ENCODE measurements around the gene RAB12.
"Not testable (repeated sequence)": the region's sequence is repeated elsewhere in the genome, so short reads cannot be mapped to it uniquely, and the experiment has no call there.

RAB12 gene

DNA sequence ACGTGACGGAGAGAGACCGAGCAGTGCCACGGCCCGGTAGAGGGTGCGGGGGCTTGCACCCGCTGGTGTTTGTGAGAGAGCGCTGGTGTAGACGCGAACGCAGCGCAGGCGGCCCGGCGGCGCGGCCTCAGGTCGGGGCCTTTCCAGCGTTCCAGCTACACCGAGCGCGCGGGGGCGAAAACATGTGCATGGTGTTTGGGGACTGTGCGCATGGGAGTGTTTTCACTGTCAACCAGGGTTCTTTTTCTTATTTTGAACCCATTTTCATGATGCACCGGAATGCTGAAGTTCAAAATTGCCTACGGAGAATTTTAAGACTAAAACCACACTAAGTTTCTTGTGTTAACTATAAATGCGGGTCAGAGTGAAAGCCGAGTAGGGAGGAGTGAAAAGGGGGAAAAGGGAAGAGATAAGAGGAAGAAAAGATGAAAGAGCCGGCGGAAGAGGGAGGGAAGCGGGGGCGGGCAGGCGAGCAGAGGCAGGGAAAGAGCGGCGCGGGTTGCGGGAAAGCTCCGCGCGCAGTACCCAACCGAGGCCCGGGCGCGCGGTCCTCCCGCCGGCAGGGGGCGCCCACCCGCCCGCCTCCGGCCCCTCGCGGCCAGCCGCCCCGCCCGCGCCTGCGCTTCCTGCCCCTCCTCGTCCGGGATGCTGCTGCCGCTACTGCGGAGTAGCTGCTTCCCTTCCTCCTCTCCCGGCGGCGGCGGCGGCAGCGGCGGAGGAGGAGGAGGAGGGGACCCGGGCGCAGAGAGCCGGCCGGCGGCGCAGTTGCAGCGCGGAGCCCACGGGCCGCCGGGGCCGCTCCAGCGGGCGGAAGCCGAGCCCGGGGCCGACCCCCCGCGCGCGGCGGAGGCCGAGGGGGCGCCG, at the start of gene RAB12:
Gene RAB12, plus strand, starts transcription at position 643 of the 864 bp plus-strand sequence. Its CDS starts 3 bp downstream, at position 646.
- DNase-seq, result peak; percentile 85

DNA sequence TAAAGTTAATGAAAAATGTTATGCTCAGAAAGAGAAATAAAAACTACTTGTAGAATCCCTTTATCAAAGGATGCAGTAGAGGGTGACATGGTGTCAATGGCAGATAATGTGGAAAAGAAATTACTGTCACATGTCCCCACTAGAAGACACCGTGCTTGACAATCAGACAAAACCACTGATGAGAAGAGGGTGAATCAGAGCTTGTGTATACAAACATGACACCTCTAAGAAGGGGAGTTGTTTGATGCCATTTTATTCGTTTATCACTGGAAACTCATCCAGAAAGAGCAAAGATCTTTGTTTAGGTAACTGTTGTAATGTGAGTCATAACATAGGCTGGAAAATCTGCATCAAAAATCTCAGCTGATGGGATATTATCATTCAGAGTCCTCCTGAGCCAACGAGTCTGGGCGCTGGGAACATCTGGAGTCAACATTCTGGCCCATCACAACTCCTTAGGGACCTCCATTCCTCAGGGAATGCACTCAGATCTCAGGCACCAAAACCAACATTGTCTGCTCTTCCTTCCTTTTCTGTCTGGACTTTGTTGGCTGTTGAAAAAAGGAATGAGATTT, 49.5 kb upstream of the RAB12 start:
- DNase-seq, result no peak

DNA sequence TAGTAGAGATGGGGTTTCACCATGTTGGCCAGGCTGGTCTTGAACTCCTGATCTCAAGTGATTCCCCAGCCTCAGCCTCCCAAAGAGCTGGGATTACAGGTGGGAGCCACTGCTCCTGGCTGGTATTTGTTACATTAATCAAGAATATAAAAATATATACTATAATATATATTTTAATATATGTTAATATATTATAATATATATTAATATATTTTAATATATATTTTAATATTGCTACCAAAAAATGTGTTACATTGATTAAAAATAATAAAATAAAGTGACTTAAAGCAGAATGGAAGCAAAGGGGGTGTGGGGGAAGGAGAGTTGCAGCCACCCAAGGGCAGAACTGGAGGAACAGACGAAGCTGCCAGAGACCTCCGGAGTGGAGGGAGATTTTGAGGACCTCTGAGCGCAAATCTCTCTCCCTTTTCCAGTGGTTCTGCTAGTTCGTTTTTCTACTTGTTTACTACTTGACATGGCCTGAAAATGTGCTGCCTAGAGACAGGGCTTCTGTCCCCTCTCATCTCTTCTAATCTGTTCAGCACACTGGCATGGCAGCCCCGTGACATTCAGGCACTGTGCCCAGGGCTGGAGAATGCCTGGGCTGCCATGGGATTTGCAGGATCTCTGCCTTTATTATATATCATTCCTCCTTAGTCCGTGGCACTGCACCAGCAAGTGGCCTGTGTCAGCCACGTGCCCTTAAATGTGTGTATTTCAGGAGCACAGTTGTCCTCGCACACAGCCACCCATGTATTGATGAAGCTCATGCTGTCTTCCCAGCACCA, 47.9 kb upstream of the RAB12 start:
- DNase-seq, result no peak

GRCh38 chr18:8562070-8562469, 47.2 kb upstream of the RAB12 start:
- DNase-seq, result no peak

- DNase-seq, result no peak
Observed at GRCh38 chr18:8562919-8563318, 46.3 kb upstream of the RAB12 start.

GRCh38 chr18:8571399-8571798, 37.8 kb upstream of the RAB12 start:
- no peak for DNase-seq

GRCh38 chr18:8573766-8574165, 35.5 kb upstream of the RAB12 start:
- DNase-seq, result not testable (repeated sequence)

DNA sequence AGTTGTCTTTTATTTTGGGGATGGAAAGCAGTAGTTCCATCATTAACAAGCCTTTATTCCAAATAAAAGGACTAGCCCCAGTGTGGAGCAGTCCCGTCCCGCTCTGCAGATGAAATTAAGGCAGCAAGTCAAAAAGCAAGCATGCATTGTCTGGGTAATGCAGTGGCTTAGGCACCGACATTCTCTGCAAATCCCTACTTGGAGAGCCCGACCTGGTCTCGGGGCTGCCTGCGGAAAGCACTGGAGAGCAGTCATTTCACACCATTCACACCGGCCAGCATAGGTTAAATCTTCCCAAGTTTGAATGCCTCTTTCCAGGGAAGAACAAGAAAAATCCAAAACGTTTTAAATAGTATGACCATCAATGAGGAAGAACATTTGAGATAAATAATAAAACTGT, 24.4 kb upstream of the RAB12 start:
- no peak for DNase-seq

DNA sequence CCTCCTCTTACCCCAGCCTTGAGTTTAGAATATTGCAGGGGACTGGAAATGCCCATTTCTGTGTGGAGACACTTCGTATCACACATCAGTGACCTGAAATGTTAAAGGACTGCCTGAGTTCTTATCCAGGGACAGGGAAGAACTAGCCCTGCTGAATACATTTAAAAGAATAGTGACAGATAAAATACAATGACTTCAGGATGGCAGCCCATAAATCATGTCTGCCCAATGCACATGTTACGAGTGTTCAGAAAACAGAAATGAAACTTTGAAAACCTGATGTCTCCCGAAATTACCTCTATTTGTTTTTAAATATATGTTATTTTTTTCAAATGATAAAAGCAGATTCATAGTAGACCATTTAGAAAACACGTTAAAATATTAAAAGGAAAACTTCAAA, 22.3 kb upstream of the RAB12 start:
- DNase-seq, result no peak

- DNase-seq, result no peak
Observed at GRCh38 chr18:8595445-8595844, 13.8 kb upstream of the RAB12 start.

GRCh38 chr18:8601277-8602032, 7.8 kb upstream of the RAB12 start:
- DNase-seq, result peak; percentile 4

DNA sequence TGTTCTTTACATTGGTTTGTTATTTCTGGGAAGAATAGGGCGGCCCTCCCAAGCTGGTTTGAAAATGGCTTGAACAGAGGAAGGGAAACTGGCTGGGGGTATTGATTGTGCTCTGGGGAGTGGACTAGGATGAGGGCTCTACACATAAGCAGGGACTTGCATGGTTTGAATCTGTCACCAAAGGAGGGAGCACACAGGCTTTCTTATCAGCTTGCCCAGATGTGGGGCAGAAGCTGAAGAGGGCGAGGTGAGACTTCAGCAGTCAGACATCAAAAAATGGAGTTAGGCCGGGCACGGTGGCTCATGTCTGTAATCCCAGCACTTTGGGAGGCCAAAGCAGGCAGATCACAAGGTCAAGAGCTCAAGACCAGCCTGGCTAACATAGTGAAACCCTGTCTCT, 7.2 kb upstream of the RAB12 start:
- no peak for DNase-seq

GRCh38 chr18:8602557-8602956, 6.7 kb upstream of the RAB12 start:
- no peak for DNase-seq

- DNase-seq, result no peak
Observed at GRCh38 chr18:8603663-8604520, 5.3 kb upstream of the RAB12 start.

DNA sequence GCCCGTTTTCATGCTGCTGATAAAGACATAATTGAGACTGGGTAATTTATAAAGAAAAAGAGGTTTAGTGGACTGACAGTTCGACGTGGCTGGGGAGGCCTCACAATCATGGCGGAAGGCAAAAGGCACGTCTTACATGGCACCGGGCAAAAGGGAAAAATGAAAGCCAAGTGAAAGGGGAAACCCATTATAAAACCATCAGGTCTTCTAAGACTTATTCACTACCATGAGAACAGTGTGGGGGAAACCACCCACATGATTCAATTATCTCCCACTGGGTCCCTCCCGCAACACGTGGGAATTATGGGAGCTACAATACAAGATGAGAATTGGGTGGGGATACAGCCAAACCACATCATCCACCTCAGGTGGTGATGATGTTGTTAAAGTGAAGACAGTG, 3.3 kb upstream of the RAB12 start:
- no peak for DNase-seq

GRCh38 chr18:8607776-8608742, 1.2 kb upstream of the RAB12 start:
- no peak for DNase-seq

- no peak for DNase-seq
Observed at GRCh38 chr18:8609659-8610458, 622 bp downstream of the RAB12 start.

- no peak for DNase-seq
Observed at GRCh38 chr18:8610459-8610851, 1.2 kb downstream of the RAB12 start.

DNA sequence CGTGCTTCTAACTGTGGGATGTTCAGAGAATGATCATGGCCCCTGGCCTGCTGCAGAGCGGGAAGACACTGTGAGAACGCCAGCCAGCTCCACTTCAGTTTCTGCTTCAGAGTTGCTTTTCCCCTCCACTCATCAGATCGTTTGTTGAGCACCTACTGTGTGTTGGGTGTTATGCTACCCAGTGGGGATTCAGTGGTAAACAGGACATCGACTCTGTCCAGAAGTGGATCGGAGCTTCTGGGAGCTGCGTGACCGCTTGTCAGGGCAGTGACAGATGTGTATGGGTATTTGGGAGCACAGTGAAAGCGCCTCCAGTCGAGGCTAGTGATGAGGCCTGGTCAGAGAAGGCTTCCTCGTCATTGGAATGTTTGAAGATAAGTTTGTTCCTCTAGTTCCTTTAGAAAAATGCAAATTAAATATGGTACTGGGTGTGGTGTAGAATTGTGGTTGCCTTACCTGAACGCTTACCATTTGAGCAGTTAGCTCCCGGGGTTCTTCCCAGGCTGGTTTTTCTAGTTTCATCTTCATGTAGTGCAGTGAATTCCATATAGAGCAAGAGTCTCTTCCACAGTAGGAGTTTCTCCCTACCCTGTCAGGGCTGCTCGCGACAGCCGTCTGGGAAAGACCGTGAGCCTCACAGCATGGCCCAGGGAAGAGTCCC, 2.8 kb downstream of the RAB12 start:
- no peak for DNase-seq
